Ovary (tissue), 3 donors: ENCODE measurements around the gene CNPPD1.
A peak's percentile ranks its signal among the peaks of the same experiment; 100 is the strongest.

Source experiments
- EP300 ChIP-seq: sonication (generic); formaldehyde crosslinking; IDR thresholded peaks from one replicate; pipeline ENCODE4 v1.6.1; 2017; ENCODE audit warnings: antibody characterized with exemption
- TF ChIP-seq, protein P1 (sequence below), 3 donors: fragments of 450-650 bp in 2 of 3; fragments of 200-600 bp in 1 of 3; IDR thresholded peaks; one replicate each; pipeline versions ENCODE4 v1.5.1 to v1.8.0; 2016 to 2022; ENCODE audit warnings: antibody characterized with exemption in 3 of 3, mild to moderate bottlenecking in 1 of 3
- donor health status: DM: no; HTN: no; CAD: no.

DNA sequence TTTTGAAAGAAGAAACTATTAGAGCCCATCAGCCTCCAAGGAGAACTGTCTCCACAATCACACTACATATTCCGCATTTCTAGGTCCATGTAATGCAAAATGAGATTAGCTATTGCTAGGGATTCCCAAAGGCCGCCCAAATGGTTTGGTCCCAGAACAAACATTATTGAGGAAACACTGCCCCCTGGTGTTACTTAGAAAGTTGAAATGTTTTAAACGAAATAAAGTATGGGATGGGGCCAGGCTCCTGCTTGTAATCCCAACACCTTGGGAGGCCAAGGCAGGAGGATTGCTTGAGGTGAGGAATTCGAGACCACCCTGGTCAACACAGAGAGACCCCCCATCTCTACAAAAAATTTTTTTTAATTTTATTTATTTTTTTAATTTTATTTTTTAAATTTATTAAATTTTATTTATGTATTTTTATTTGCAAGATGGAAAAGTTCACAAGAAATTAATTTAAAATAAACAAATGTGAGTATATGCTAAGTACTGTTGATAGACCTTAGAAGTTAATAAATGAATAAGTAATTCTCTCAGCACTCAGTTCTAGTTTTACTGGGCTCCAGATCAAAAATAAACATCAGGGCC lies 21.6 kb downstream of the CNPPD1 start:
- TF ChIP-seq, protein P1, sequence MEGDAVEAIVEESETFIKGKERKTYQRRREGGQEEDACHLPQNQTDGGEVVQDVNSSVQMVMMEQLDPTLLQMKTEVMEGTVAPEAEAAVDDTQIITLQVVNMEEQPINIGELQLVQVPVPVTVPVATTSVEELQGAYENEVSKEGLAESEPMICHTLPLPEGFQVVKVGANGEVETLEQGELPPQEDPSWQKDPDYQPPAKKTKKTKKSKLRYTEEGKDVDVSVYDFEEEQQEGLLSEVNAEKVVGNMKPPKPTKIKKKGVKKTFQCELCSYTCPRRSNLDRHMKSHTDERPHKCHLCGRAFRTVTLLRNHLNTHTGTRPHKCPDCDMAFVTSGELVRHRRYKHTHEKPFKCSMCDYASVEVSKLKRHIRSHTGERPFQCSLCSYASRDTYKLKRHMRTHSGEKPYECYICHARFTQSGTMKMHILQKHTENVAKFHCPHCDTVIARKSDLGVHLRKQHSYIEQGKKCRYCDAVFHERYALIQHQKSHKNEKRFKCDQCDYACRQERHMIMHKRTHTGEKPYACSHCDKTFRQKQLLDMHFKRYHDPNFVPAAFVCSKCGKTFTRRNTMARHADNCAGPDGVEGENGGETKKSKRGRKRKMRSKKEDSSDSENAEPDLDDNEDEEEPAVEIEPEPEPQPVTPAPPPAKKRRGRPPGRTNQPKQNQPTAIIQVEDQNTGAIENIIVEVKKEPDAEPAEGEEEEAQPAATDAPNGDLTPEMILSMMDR (IDR thresholded peaks at IDR 0.05): peak; percentile 49 to 77 (median 56)
- TF ChIP-seq EP300: no peak
